ENCODE results near the gene SDC4. TPM values are rescaled to one million over a fixed set of nuclear protein-coding genes. Genes with fewer than 3 reads are reported as not detected.

Gene SDC4
- polyA plus RNA-seq, 1 donor (not counting 4 experiments of a cell fraction or from before 2014, with no cell fraction given) = 114 TPM

DNA sequence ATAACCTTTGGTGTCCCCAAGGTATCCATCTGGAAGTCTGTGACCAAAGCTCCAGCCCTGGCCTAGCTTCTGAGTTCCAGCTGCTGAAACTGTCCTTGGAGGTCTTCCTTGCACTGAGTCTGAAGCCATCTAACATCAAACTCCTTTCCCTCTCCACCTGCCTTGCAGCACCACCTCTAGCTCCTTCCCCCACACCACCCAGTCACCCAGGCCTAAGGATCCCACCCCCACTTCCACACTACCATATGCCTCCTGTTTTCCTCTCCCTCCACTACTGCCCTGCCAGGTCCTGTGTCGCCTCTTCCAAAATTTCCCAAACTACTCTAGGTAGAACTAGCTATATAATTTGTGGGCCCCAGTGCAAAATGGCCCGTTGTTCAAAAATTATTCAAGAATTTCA is 29.3 kb downstream of the SDC4 start:
- no peak overlapping the region for H3K27ac ChIP-seq (ENCODE audit: control insufficient read depth, insufficient read depth, low read length)
- no peak for DNase-seq (ENCODE audit: low read depth, low spot score)
- no peak for TF ChIP-seq EZH2 (IDR thresholded peaks at IDR 0.05; ENCODE audit: low read length)
- TF ChIP-seq, protein P1, sequence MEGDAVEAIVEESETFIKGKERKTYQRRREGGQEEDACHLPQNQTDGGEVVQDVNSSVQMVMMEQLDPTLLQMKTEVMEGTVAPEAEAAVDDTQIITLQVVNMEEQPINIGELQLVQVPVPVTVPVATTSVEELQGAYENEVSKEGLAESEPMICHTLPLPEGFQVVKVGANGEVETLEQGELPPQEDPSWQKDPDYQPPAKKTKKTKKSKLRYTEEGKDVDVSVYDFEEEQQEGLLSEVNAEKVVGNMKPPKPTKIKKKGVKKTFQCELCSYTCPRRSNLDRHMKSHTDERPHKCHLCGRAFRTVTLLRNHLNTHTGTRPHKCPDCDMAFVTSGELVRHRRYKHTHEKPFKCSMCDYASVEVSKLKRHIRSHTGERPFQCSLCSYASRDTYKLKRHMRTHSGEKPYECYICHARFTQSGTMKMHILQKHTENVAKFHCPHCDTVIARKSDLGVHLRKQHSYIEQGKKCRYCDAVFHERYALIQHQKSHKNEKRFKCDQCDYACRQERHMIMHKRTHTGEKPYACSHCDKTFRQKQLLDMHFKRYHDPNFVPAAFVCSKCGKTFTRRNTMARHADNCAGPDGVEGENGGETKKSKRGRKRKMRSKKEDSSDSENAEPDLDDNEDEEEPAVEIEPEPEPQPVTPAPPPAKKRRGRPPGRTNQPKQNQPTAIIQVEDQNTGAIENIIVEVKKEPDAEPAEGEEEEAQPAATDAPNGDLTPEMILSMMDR (optimal IDR thresholded peaks at IDR 0.05 in 1 of 3, IDR thresholded peaks at IDR 0.05 in 1 of 3, conservative IDR thresholded peaks at IDR 0.05 in 1 of 3; ENCODE audit: extremely low read depth in 1 of 3, insufficient read depth in 2 of 3, low read length in 3 of 3) = no peak
- H3K4me1 ChIP-seq (ENCODE audit: control insufficient read depth, extremely low read depth, insufficient read depth, low read length) = peaks cover 7% of the 10 kb centered on the region
- H3K9me1 ChIP-seq (ENCODE audit: control insufficient read depth, extremely low read depth, insufficient read depth, low read length) = no peaks in the 10 kb centered on the region
- no peak overlapping the region for H3K4me3 ChIP-seq (ENCODE audit: control insufficient read depth in 2 of 3, extremely low read depth in 1 of 3, insufficient read depth in 2 of 3, low read depth in 1 of 3, low read length in 3 of 3)
- no peak overlapping the region for H2AFZ ChIP-seq (ENCODE audit: control insufficient read depth, low read length)
- H3K9me3 ChIP-seq (ENCODE audit: control insufficient read depth, low read depth, low read length) = no peaks in the 10 kb centered on the region
- H3K9ac ChIP-seq (ENCODE audit: control insufficient read depth, extremely low read depth, insufficient read depth, low read length) = no peak overlapping the region
- dilution Hi-C loops (cut with MboI; ENCODE audit: extremely low pct_ligation_motif_present, low sequenced_read_pairs) = no loop called here
- no peaks in the 10 kb centered on the region for H4K20me1 ChIP-seq (ENCODE audit: control insufficient read depth, extremely low read depth, insufficient read depth, low read length)
- H3K36me3 ChIP-seq (ENCODE audit: control insufficient read depth in 2 of 2, extremely low read depth in 1 of 2, insufficient read depth in 2 of 2, low read length in 2 of 2) = no peaks in the 10 kb centered on the region
- peaks cover 15% of the 10 kb centered on the region for H3K27me3 ChIP-seq (ENCODE audit: control insufficient read depth, extremely low read depth, insufficient read depth, low read length)
- H3K4me2 ChIP-seq (ENCODE audit: control insufficient read depth, extremely low read depth, insufficient read depth, low read depth, low read length) = no peak overlapping the region
- no peaks in the 10 kb centered on the region for H3K79me2 ChIP-seq (ENCODE audit: control insufficient read depth, insufficient read depth, low read length)
- no peak for FAIRE-seq

GRCh38 chr20:45318386-45318939 is 29.8 kb downstream of the SDC4 start:
- DNase-seq (ENCODE audit: low read depth, low spot score) (no peak), FAIRE-seq (no peak)
- Histone ChIP-seq H3K4me2 (ENCODE audit: control insufficient read depth, extremely low read depth, insufficient read depth, low read depth, low read length) (no peak overlapping the region), H3K27me3 (ENCODE audit: control insufficient read depth, extremely low read depth, insufficient read depth, low read length) (peaks cover 15% of the 10 kb centered on the region), H3K9me1 (ENCODE audit: control insufficient read depth, extremely low read depth, insufficient read depth, low read length) (no peaks in the 10 kb centered on the region), H3K9me3 (ENCODE audit: control insufficient read depth, low read depth, low read length) (no peaks in the 10 kb centered on the region), H3K9ac (ENCODE audit: control insufficient read depth, extremely low read depth, insufficient read depth, low read length) (no peak overlapping the region), H3K36me3 (ENCODE audit: control insufficient read depth in 2 of 2, extremely low read depth in 1 of 2, insufficient read depth in 2 of 2, low read length in 2 of 2) (no peaks in the 10 kb centered on the region), H4K20me1 (ENCODE audit: control insufficient read depth, extremely low read depth, insufficient read depth, low read length) (no peaks in the 10 kb centered on the region), H3K27ac (ENCODE audit: control insufficient read depth, insufficient read depth, low read length) (no peak overlapping the region), H3K4me3 (ENCODE audit: control insufficient read depth in 2 of 3, extremely low read depth in 1 of 3, insufficient read depth in 2 of 3, low read depth in 1 of 3, low read length in 3 of 3) (no peak overlapping the region), H2AFZ (ENCODE audit: control insufficient read depth, low read length) (no peak overlapping the region), H3K4me1 (ENCODE audit: control insufficient read depth, extremely low read depth, insufficient read depth, low read length) (peaks cover 7% of the 10 kb centered on the region), H3K79me2 (ENCODE audit: control insufficient read depth, insufficient read depth, low read length) (no peaks in the 10 kb centered on the region)
- dilution Hi-C loops (cut with MboI; ENCODE audit: extremely low pct_ligation_motif_present, low sequenced_read_pairs) = no loop called here
- no peak for TF ChIP-seq EZH2 (IDR thresholded peaks at IDR 0.05; ENCODE audit: low read length)
- TF ChIP-seq, protein P1 (optimal IDR thresholded peaks at IDR 0.05 in 1 of 3, IDR thresholded peaks at IDR 0.05 in 1 of 3, conservative IDR thresholded peaks at IDR 0.05 in 1 of 3; ENCODE audit: extremely low read depth in 1 of 3, insufficient read depth in 2 of 3, low read length in 3 of 3) = no peak
